Activated T-cell treated with anti-CD3 and anti-CD28 coated beads for 4 hours (primary cell): ENCODE data around the gene DAAM1.

ENCODE experiments used
- DNase-seq: peaks from one replicate; pipeline ENCODE4 v3.0.0-alpha.2; 2020

DAAM1 gene

DNA sequence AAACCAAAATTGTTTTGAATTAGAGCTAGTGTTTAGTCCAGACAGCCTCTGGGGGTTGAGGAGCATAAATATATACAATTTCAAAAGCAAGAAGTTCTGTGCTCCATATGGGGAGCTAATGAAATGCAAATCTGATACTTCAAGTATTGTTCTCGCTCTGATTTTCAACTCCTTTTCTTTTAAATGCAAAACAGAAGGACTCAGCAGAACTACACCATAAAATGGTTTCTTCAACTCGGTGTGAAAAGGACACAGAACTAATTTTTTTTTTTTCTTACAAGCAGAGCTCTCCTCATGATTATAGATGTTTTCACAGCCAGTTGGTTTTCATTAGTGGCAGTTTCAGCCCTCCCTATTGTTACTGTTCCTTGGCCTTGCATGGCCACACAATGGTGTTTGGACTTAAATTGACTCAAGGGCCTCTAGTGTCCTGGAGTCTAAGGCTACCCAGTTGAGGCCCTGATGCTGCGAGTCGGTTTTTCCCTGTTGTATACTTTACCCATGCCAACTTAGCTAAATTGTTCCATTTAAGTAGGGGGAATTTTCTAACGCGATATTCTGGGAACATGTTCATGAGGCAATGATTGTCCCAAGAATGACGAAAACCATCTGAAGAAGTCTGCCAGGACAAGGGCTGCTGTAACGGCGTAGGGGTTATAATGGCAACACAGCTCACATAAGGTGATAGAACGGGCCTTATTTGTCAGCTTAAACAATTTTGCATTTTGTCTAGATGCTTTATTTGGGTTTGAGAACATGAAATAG is 156.4 kb downstream of the DAAM1 start:
- DNase-seq = no peak

- DNase-seq = no peak
Observed at GRCh38 chr14:59346329-59346728, 157.9 kb downstream of the DAAM1 start.

DNA sequence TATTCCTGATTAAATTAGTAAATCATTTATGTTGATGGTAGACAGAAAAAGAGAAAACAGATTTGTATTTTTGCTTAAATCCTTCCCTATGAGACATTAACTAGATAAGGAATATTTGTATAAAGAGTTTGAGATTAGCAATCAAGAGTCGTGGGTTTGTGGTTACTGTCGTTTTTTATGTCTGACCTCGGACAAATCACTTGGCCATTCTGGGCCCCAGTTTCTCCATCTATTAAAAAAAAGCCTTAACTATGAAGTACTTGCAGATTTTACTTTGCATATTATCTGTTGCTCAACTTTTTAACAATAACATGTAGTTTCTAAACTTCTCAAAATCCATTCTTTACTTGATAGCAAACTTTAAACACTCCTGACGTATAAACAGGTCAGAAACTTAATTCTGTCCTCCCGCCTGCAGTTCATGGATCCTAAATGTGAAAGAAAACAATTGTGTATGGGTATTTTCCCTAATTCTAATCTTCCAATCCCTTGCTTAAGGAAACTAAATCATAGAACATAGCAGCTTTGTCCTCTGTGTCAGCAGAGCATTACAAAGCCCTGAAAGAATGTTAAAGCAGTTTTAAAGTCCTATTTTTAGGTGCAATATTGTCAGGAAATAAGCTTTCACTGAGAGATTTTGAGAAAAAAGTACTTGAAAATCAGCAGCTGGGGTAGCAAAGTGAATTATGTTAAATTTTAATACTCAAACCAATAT is 158.5 kb downstream of the DAAM1 start:
- DNase-seq = no peak

DNA sequence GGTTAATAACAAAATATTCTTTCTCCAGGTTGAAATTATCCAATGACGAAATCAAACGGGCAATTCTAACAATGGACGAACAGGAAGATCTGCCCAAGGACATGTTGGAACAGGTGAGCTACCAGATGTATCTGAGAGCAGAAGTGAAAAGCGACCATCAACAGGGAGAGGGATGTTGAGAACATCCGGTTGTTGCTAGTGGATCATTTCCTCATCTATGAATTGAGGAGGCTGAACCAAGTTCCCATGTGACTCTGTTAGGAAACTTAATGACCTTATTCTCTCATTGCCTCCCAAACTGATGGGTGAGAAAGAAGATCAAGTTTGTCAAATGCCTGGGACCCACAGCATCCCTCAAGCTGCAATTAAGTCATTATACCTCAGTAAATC is 159.0 kb downstream of the DAAM1 start:
- DNase-seq = no peak

GRCh38 chr14:59347915-59348314 is 159.4 kb downstream of the DAAM1 start:
- no peak for DNase-seq

- no peak for DNase-seq
Observed at GRCh38 chr14:59349258-59349701, 160.8 kb downstream of the DAAM1 start.

DNA sequence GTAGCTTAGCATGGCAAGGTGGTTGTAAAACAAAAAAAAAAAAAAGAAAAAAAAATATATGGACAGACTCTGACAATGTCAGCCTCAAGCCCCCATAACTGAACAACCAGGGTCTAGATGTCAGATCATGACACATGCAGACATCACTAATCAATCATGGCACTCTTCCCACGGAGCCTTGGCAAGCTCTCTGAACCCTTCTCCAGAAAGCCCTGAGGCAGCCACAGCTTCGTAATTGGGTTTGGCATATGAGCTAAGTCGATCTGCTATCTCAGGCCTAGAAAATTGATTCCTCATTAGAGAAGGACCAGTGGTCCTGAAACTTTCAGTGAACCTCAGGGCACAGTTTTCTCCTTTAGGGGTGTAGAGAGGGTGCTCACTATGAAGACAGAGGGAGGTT is 164.5 kb downstream of the DAAM1 start:
- DNase-seq = no peak

DNA sequence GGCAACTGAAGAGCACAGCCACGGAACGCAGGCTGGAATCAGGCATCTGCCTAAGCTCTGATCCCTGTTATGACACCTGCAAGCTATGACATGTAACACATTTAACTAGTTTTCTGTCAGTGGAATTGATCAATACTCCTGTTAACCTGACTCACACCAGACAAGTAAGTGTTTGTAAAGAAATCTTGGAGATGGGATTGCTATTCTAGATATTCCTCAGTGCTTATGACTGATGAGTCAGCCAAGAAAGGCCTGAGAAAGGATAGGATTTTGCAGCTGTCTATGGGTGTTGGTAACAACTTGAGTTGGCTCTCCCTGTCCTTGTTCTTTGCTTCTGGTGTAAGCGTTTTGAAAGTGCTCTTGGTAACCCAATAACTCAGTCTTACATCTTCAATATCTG is 166.2 kb downstream of the DAAM1 start:
- DNase-seq = no peak

- DNase-seq = no peak
Observed at GRCh38 chr14:59355091-59355490, 166.6 kb downstream of the DAAM1 start.

DNA sequence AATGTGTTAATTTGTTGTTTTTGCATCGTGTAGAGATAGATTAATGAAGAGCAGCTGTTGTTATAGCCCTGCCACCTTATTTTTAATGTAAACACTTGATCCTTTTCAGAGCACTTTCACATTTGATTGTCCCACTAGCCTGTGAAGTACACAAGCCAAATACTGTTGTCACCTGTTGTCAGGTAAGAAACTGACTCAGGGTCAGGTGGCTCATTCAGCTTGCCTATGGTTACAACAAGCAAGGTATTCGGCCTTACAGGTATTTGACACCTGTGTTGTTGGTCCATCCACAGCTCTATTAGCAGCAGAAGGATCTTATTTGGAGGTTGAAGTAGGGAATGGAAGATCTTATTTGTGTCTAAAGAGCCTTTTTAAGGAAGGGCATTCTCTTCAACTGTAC is 167.8 kb downstream of the DAAM1 start:
- DNase-seq = no peak

GRCh38 chr14:59356767-59357166 is 168.3 kb downstream of the DAAM1 start:
- DNase-seq = no peak

DNA sequence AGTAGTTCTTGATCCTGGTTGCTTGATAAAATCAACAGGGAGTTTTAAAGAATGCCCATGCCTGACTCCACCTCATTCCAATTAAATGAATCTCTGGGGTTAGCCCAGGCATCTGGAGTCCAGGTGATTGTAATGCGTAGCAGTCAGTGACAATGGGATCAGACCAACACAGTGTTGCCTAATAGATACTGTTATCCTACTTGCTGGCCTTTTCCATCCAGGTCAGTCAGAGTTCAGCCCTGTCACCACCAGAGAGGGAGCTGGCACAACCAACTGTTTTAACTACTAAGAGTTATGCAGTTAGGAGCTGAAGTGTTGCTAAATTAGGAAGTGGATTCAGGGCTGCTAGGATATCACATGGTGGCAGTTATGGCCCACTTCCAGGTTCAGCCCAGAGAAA is 169.6 kb downstream of the DAAM1 start:
- DNase-seq = no peak

DNA sequence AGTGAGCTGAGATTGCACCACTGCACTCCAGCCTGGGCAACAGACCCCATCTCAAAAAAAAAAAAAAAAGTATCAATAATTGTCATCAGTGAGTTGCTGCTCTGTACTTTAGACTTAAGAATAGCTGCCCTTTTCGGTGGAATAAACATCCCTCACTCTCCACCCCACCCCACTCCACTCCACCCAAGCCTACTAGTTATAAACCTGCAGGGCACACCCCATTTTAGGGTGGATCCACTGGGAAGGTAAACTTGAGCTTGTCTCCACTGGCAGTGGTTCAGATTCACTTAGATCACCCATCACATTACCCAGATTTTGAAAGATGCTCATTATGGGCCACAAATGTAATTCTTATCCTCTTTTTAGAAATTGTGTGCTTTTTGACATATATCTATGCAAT is 170.3 kb downstream of the DAAM1 start:
- no peak for DNase-seq

GRCh38 chr14:59359431-59360124 is 171.1 kb downstream of the DAAM1 start:
- DNase-seq = no peak

DNA sequence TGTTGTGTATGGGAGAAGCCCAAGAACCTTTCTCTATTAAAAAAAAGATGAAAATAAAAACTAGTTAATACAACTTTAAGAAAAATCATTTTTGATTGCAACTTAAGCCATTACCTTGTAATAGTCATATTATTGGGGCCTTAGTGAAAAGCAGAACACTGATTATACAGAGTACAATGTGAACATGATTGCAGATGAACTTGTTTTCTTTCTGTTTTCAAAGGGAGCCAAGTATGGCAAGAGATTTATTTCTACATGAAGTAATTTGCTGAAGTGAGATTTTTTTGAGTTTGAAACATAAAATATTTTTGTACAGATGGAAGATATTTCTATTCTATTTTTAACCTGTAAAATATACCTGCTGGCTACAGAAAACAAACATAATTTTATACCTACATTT is 171.8 kb downstream of the DAAM1 start:
- DNase-seq = no peak

- DNase-seq = no peak
Observed at GRCh38 chr14:59360923-59361794, 172.7 kb downstream of the DAAM1 start.

- DNase-seq = no peak
Observed at GRCh38 chr14:59362513-59362912, 174.0 kb downstream of the DAAM1 start.

- no peak for DNase-seq
Observed at GRCh38 chr14:59363531-59364226, 175.2 kb downstream of the DAAM1 start.

DNA sequence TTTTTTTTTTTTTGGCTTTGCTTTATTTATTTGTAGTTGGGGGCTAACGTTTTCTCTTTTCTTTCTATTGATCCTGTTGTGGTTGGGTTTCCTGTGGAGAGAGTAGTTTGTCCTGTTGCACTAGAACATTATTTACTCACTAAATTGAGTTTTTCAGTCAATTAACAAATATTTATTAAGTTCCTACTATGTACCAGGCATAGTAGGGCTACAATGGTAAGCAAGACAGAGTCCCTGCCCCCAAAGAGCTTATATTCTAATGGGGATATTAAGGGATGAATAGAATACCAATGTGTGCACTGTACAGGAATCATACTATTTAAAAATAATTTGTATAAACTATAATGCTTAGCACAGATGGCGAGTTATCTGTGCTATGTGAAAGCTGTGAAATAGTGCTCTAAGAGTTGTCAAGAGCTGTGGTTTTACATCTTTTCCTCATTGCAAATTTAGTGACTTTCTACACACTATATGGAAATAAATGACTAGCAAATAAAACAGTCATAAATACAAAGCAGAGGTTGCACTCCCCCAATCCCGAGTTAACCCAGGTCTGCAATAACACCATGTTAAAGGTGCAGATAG is 181.8 kb downstream of the DAAM1 start:
- no peak for DNase-seq

DNA sequence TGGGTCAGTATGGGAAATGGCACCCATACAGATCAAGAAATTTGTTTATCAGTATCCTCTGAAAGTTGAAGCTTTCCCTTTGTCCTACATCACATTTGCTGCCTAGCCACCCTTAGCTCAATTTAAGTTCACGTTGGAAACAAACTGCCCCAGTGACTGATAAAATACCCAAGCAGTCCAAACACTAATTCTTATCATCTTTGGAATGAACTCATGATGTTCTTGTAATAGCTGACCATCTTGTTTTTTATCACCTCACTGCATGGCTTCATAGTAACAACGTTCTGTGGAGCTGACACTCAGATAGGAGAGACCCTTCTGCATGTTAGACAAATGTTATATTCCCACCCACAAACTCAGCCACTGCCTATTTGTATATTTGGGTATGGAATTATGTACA is 183.3 kb downstream of the DAAM1 start:
- DNase-seq = no peak

- no peak for DNase-seq
Observed at GRCh38 chr14:59374048-59374447, 185.6 kb downstream of the DAAM1 start.

DNA sequence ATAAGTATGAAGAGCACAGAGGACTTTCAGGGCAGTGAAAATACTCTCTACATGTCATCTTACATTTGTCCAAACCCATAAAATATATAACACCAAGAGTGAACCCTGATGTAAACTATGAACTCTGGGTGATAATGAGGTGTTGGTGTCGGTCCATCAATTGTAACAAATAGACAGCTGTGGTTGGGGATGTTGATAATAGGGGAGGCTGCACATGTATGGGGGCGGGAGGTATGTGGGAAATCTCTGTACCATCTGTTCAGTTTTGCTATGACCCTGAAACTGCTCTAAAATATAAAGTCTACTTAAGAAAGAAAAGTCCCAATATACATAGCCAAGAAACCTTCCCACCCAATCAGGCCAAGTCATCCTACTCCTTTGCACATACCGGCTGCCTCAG is 188.2 kb downstream of the DAAM1 start:
- no peak for DNase-seq
